H1 (cell line): ENCODE results near the gene IGSF9.

Source experiments
- CBX5 ChIP-seq: fragments of 300-800, 300-1000 bp; sonication (generic); IDR thresholded peaks from 2 replicates; pipeline ENCODE4 v1.7.1; 2016; ENCODE audit warnings: antibody characterized with exemption, low read length, low read depth
- CEBPB ChIP-seq: IDR thresholded peaks from 2 replicates; pipeline ENCODE4 v1.6.1; 2012; ENCODE audit warnings: low read depth, low read length
- EGR1 ChIP-seq: IDR thresholded peaks from 2 replicates; pipeline ENCODE4 v1.6.1; 2011; ENCODE audit warnings: low read depth, low read length, borderline replicate concordance
- EZH2 ChIP-seq: fragments of 200-600 bp; sonication (generic); IDR thresholded peaks from 2 replicates; pipeline ENCODE4 v1.7.1; 2012; ENCODE audit warnings: low read depth, mild to moderate bottlenecking, moderate library complexity, low read length, inconsistent platforms; ENCODE audit not compliant: severe bottlenecking
- HDAC2 ChIP-seq, 2 experiments: fragments of 300-600 bp in 1 of 2; sonication (generic) in 1 of 2; IDR thresholded peaks; 2 replicates each; pipeline ENCODE4 v1.6.1; 2011 to 2012; ENCODE audit warnings: low read depth in 2 of 2, low read length in 2 of 2, mild to moderate bottlenecking in 2 of 2, moderate library complexity in 2 of 2, borderline replicate concordance in 1 of 2, inconsistent platforms in 1 of 2
- JUND ChIP-seq: IDR thresholded peaks from 2 replicates; pipeline ENCODE4 v1.6.1; 2011; ENCODE audit warnings: mild to moderate bottlenecking, improper control_type of control experiment, low read length
- POLR2AphosphoS5 ChIP-seq: IDR thresholded peaks from 2 replicates; pipeline ENCODE4 v1.6.1; 2011; ENCODE audit warnings: low read depth, low read length
- RAD21 ChIP-seq, 2 experiments: IDR thresholded peaks in 1 of 2; conservative IDR thresholded peaks in 1 of 2; 2 replicates each; pipeline ENCODE4 v1.6.1; 2011; ENCODE audit warnings: low read depth in 2 of 2, low read length in 2 of 2, improper control_type of control experiment in 1 of 2, inconsistent platforms in 1 of 2, mild to moderate bottlenecking in 1 of 2, moderate library complexity in 1 of 2
- SAP30 ChIP-seq: fragments of 300-600 bp; sonication (generic); IDR thresholded peaks from 2 replicates; pipeline ENCODE4 v1.7.1; 2012; ENCODE audit warnings: low read length, moderate library complexity, mild to moderate bottlenecking, inconsistent platforms; ENCODE audit not compliant: insufficient read depth, insufficient replicate concordance
- SIN3A ChIP-seq, 2 experiments: IDR thresholded peaks in 1 of 2; conservative IDR thresholded peaks in 1 of 2; 2 replicates each; pipeline ENCODE4 v1.6.1; 2011 to 2012; ENCODE audit warnings: low read length in 2 of 2, improper control_type of control experiment in 1 of 2, low read depth in 1 of 2, mild to moderate bottlenecking in 1 of 2
- SP2 ChIP-seq: IDR thresholded peaks from 2 replicates; pipeline ENCODE4 v1.6.1; 2012; ENCODE audit warnings: mild to moderate bottlenecking, low read length, inconsistent platforms
- SRF ChIP-seq: IDR thresholded peaks from 2 replicates; pipeline ENCODE4 v1.6.1; 2011; ENCODE audit warnings: mild to moderate bottlenecking, low read depth, low read length, moderate library complexity
- TF ChIP-seq, protein P1 (sequence below), 3 experiments: IDR thresholded peaks; 1 replicate in 2 of 3; 2 replicates in 1 of 3; pipeline versions ENCODE4 v1.5.1 to v1.6.1; 2011; ENCODE audit warnings: low read length in 3 of 3, mild to moderate bottlenecking in 3 of 3, inconsistent platforms in 2 of 3, low read depth in 1 of 3, moderate library complexity in 1 of 3; ENCODE audit not compliant: insufficient read depth in 1 of 3; ENCODE audit errors: control extremely low read depth in 1 of 3
- TF ChIP-seq, protein P2 (sequence below): IDR thresholded peaks from 2 replicates; pipeline ENCODE4 v1.6.1; 2011; ENCODE audit warnings: low read depth, mild to moderate bottlenecking, low read length; ENCODE audit not compliant: insufficient read depth

DNA sequence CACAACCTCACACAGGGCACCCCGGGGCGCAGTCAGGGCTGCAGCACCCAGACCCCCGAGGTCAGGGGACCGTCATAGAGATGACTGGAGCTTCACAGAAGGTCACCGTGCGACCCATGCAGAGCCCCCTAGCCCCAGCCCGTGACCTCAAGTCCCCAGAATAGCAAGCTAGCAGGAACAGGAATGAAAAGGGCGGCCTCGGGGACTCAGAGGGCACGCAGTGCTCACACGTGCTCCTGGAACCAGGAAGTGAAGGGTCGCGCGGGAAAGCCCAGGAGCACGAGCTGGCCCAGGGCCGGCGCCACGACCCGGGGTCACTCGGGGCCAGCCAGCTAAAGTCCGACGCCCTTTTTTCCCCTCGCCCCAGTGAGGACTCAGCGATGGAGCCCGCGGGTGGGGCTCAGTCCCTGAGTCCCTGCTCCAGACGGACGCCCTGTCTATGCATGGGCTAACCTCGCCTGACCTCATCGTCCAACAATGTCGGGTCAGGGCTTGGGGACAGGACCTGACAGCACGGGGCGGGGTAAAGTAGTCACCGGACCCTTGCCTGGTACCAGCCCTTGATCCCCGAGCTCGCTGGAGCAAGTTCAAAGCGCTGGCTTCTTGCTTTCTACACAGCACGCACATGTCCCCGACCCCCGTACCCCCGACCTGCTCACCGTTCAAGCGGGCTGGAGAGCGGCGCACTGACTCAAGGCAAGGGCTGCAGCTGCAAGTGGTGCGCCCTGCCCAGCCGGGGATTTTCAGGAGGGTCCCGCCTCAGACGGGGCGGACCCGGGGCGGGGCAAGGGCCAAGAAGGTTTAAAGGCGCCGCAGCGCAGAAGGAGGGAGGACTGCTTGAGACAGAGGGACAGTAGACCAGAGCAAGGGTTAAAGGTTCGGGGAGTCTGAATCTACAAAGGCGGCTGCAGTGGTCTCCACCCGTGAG lies 20.4 kb downstream of the IGSF9 start, which contains the start of gene TAGLN2:
- TF ChIP-seq SP2 = no peak
- TF ChIP-seq, protein P1, sequence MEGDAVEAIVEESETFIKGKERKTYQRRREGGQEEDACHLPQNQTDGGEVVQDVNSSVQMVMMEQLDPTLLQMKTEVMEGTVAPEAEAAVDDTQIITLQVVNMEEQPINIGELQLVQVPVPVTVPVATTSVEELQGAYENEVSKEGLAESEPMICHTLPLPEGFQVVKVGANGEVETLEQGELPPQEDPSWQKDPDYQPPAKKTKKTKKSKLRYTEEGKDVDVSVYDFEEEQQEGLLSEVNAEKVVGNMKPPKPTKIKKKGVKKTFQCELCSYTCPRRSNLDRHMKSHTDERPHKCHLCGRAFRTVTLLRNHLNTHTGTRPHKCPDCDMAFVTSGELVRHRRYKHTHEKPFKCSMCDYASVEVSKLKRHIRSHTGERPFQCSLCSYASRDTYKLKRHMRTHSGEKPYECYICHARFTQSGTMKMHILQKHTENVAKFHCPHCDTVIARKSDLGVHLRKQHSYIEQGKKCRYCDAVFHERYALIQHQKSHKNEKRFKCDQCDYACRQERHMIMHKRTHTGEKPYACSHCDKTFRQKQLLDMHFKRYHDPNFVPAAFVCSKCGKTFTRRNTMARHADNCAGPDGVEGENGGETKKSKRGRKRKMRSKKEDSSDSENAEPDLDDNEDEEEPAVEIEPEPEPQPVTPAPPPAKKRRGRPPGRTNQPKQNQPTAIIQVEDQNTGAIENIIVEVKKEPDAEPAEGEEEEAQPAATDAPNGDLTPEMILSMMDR (IDR thresholded peaks at IDR 0.05; ENCODE audit: control extremely low read depth in 1 of 3, insufficient read depth in 1 of 3, low read depth in 1 of 3, low read length in 3 of 3) = no peak; a peak in 1 of 4 replicates
- peak; percentile 76; the same call in 1 of the 2 replicates for TF ChIP-seq JUND
- no peak for TF ChIP-seq SRF
- TF ChIP-seq, protein P2, sequence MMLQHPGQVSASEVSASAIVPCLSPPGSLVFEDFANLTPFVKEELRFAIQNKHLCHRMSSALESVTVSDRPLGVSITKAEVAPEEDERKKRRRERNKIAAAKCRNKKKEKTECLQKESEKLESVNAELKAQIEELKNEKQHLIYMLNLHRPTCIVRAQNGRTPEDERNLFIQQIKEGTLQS = no peak
- no peak for TF ChIP-seq CBX5
- no peak for TF ChIP-seq CEBPB
- no peak for TF ChIP-seq EGR1
- peak in 1 of 2 experiments; percentile 16; a peak in 1 of 4 replicates for TF ChIP-seq RAD21 (IDR thresholded peaks at IDR 0.05 in 1 of 2, conservative IDR thresholded peaks at IDR 0.05 in 1 of 2; ENCODE audit: low read depth in 2 of 2, low read length in 2 of 2)
- peak; percentile 26 to 56; a peak in 1 of 4 replicates for TF ChIP-seq SIN3A (conservative IDR thresholded peaks at IDR 0.05 in 1 of 2, IDR thresholded peaks at IDR 0.05 in 1 of 2; ENCODE audit: low read depth in 1 of 2, low read length in 2 of 2)
- TF ChIP-seq EZH2 = no peak
- no peak for TF ChIP-seq HDAC2 (IDR thresholded peaks at IDR 0.05; ENCODE audit: borderline replicate concordance in 1 of 2, low read depth in 2 of 2, low read length in 2 of 2)
- no peak for TF ChIP-seq SAP30
- TF ChIP-seq POLR2AphosphoS5 = peak; percentile 79; the same call in 1 of the 2 replicates
